ENCODE results near the gene PLPP4.

GRCh38 chr10:120432209-120432608 lies 24.8 kb upstream of the PLPP4 start:
- TF ChIP-seq CTCF (IDR thresholded peaks at IDR 0.05; ENCODE audit: insufficient read depth, low read length) (no peak), POLR2AphosphoS5 (IDR thresholded peaks at IDR 0.05; ENCODE audit: low read depth) (no peak), GABPA (IDR thresholded peaks at IDR 0.05; ENCODE audit: low read depth) (no peak), REST (IDR thresholded peaks at IDR 0.05; ENCODE audit: insufficient replicate concordance, low read depth) (no peak)

Measured in HL-60 (cell line).